ENCODE results near the gene RHBDF2. TPM values are rescaled to one million over a fixed set of nuclear protein-coding genes. Genes with fewer than 3 reads are reported as not detected.

The RHBDF2 gene
- total RNA-seq, 1 donor from 2014 or later = 34.6 TPM

DNA sequence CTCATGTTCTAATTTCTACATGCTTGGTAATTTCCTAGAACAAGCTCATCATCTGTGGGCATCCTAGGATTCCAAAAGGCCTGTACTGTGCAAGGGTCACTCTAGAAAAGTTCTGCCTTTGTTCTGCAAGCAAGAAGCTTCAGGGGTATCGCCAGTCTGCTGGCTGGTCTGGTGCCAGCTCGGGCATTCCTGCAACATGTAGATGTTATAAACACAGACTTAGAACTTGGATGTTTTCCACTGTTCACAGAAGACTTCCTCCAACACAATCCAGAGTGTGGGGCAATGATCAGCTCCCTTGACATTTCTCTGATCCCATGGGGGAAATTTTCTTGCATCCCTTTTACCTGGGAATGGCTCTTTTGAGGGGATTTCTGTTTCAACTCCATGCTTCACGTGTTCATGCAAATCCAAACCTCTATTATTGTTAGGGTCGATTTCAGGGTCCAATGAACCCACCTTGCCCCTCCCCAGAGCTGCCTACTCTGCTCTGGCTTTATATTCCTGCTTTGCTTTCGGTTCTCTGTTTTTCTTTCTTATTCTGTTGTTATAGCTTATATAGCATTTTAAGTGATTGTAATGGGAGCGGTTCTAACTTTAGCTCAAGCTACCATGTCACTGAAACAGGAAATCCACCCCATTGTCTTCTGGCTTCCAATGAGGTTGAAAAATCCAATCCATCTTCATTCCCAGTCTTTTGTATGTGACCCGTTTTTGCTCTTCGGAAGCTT, 73.6 kb downstream of the RHBDF2 start:
- Histone ChIP-seq H3K27me3 (no peaks in the 10 kb centered on the region), H3K4me1 (peaks cover 6% of the 10 kb centered on the region), H3K36me3 (no peaks in the 10 kb centered on the region), H3K4me3 (no peak overlapping the region), H3K27ac (no peak overlapping the region), H3K9me3 (no peaks in the 10 kb centered on the region)
- intact Hi-C loops (cut with DNase I) = no loop called here
- TF ChIP-seq POLR2A (IDR thresholded peaks at IDR 0.05) (no peak), POLR2AphosphoS5 (IDR thresholded peaks at IDR 0.05; ENCODE audit: insufficient read depth in 1 of 2, low read depth in 1 of 2) (no peak)
- no peak for DNase-seq (ENCODE audit: extremely low spot score in 2 of 2)

DNA sequence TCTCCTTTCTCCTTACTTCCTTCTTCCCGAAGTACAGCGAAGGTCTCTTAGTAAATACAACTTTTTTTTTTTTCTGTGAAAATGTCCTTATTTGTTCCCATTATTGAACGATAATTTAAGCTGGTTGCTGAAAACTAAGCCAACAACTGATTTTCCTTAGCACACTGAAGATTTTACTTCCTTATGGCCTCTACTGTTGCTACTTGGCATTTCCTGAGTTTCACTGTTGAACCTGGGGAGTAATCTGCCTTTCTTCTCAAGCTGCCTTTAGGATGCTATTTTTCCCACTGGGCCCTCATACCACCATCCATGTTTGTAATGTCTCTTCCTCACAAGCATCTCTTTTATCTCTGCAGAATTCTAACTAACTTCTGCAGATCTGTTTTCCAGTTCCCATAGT, 74.4 kb downstream of the RHBDF2 start:
- H3K9me3 ChIP-seq = no peaks in the 10 kb centered on the region
- H3K36me3 ChIP-seq = no peaks in the 10 kb centered on the region
- no peak for DNase-seq (ENCODE audit: extremely low spot score in 2 of 2)
- H3K27me3 ChIP-seq = no peaks in the 10 kb centered on the region
- no peak overlapping the region for H3K4me3 ChIP-seq
- H3K27ac ChIP-seq = no peak overlapping the region
- peaks cover 6% of the 10 kb centered on the region for H3K4me1 ChIP-seq
- TF ChIP-seq POLR2AphosphoS5 (IDR thresholded peaks at IDR 0.05; ENCODE audit: insufficient read depth in 1 of 2, low read depth in 1 of 2) = no peak
- no peak for TF ChIP-seq POLR2A (IDR thresholded peaks at IDR 0.05)
- no peak for TF ChIP-seq CTCF (IDR thresholded peaks at IDR 0.05)
- intact Hi-C loops (cut with DNase I) = no loop called here

- Histone ChIP-seq H3K4me1 (peaks cover 24% of the 10 kb centered on the region), H3K36me3 (no peaks in the 10 kb centered on the region), H3K4me3 (no peak overlapping the region), H3K27ac (no peak overlapping the region), H3K27me3 (no peaks in the 10 kb centered on the region), H3K9me3 (no peaks in the 10 kb centered on the region)
- TF ChIP-seq CTCF (IDR thresholded peaks at IDR 0.05) (no peak), POLR2A (IDR thresholded peaks at IDR 0.05) (no peak), POLR2AphosphoS5 (IDR thresholded peaks at IDR 0.05; ENCODE audit: insufficient read depth in 1 of 2, low read depth in 1 of 2) (no peak)
- no peak for DNase-seq (ENCODE audit: extremely low spot score in 2 of 2)
- intact Hi-C loops (cut with DNase I) = no loop called here
Measured at GRCh38 chr17:76422860-76423259, 78.4 kb downstream of the RHBDF2 start.

GRCh38 chr17:76422406-76422805, 78.8 kb downstream of the RHBDF2 start:
- DNase-seq (ENCODE audit: extremely low spot score in 2 of 2) = no peak
- no peak for TF ChIP-seq POLR2A (IDR thresholded peaks at IDR 0.05)
- no peak for TF ChIP-seq POLR2AphosphoS5 (IDR thresholded peaks at IDR 0.05; ENCODE audit: insufficient read depth in 1 of 2, low read depth in 1 of 2)
- TF ChIP-seq CTCF (IDR thresholded peaks at IDR 0.05) = no peak
- intact Hi-C loops (cut with DNase I) = no loop called here
- no peaks in the 10 kb centered on the region for H3K9me3 ChIP-seq
- no peaks in the 10 kb centered on the region for H3K27me3 ChIP-seq
- no peak overlapping the region for H3K27ac ChIP-seq
- no peaks in the 10 kb centered on the region for H3K36me3 ChIP-seq
- H3K4me3 ChIP-seq = no peak overlapping the region
- H3K4me1 ChIP-seq = peaks cover 20% of the 10 kb centered on the region

DNA sequence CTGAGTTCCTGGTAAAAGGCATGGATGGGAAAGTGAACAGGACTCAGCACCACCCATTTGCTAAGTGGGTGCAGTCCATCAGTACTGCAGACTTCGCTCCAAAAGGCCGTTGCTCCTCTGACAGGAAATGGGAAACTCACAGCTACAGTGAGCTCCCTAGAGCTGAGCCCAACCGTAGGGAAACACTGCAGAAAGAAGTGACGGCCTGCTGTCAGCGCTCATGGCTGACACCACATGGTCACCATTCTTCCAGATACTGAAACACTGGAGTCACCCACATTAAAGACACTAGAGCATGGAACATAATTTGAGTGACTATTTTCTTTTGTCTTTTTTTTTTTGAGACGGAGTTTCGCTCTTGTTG, 80.2 kb downstream of the RHBDF2 start:
- no peaks in the 10 kb centered on the region for H3K9me3 ChIP-seq
- H3K4me1 ChIP-seq = peaks cover 18% of the 10 kb centered on the region
- no peaks in the 10 kb centered on the region for H3K27me3 ChIP-seq
- no peak for DNase-seq (ENCODE audit: extremely low spot score in 2 of 2)
- no peak overlapping the region for H3K4me3 ChIP-seq
- H3K27ac ChIP-seq = no peak overlapping the region
- TF ChIP-seq CTCF (IDR thresholded peaks at IDR 0.05) (no peak), POLR2AphosphoS5 (IDR thresholded peaks at IDR 0.05; ENCODE audit: insufficient read depth in 1 of 2, low read depth in 1 of 2) (no peak), POLR2A (IDR thresholded peaks at IDR 0.05) (no peak)
- no peaks in the 10 kb centered on the region for H3K36me3 ChIP-seq
- intact Hi-C loops (cut with DNase I) = no loop called here

Other genes starting within 250 kb of the RHBDF2 start
- gene UBALD2, start 236.1 kb downstream of the RHBDF2 start, total RNA-seq = 18.4 TPM
- 10.8 TPM for gene QRICH2, start 193.1 kb downstream of the RHBDF2 start, total RNA-seq
- 92.6 TPM for gene PRPSAP1, start 147.5 kb downstream of the RHBDF2 start, total RNA-seq
- 11.0 TPM for gene SPHK1, start 116.8 kb downstream of the RHBDF2 start, total RNA-seq
- gene UBE2O, start 48.3 kb downstream of the RHBDF2 start, total RNA-seq = 29.7 TPM
- gene AANAT, start 33.8 kb downstream of the RHBDF2 start, total RNA-seq = not detected
- gene CYGB, start 36.3 kb upstream of the RHBDF2 start, total RNA-seq = 30.0 TPM
- 21.4 TPM for gene PRCD, start 38.6 kb upstream of the RHBDF2 start, total RNA-seq
- 24.8 TPM for gene ST6GALNAC2, start 84.4 kb upstream of the RHBDF2 start, total RNA-seq
- gene ST6GALNAC1, start 142.3 kb upstream of the RHBDF2 start, total RNA-seq = 4.4 TPM
- 114 TPM for gene MXRA7, start 209.5 kb upstream of the RHBDF2 start, total RNA-seq
- 28.0 TPM for gene JMJD6, start 225.2 kb upstream of the RHBDF2 start, total RNA-seq
- gene METTL23, start 225.4 kb upstream of the RHBDF2 start, total RNA-seq = 20.9 TPM
- gene SRSF2, start 235.9 kb upstream of the RHBDF2 start, total RNA-seq = 413 TPM
- gene MFSD11, start 236.7 kb upstream of the RHBDF2 start, total RNA-seq = 24.1 TPM